ENCODE measurements around the gene CAMTA1. TPM values are rescaled to one million over a fixed set of nuclear protein-coding genes. Genes with fewer than 3 reads are reported as not detected.

Gene CAMTA1
- total and polyA plus RNA-seq, 9 of the 15 experiments (the other 6 are each of a cell fraction or from before 2014, with no cell fraction given), result 43.9 to 161 (median 65.9) TPM

DNA sequence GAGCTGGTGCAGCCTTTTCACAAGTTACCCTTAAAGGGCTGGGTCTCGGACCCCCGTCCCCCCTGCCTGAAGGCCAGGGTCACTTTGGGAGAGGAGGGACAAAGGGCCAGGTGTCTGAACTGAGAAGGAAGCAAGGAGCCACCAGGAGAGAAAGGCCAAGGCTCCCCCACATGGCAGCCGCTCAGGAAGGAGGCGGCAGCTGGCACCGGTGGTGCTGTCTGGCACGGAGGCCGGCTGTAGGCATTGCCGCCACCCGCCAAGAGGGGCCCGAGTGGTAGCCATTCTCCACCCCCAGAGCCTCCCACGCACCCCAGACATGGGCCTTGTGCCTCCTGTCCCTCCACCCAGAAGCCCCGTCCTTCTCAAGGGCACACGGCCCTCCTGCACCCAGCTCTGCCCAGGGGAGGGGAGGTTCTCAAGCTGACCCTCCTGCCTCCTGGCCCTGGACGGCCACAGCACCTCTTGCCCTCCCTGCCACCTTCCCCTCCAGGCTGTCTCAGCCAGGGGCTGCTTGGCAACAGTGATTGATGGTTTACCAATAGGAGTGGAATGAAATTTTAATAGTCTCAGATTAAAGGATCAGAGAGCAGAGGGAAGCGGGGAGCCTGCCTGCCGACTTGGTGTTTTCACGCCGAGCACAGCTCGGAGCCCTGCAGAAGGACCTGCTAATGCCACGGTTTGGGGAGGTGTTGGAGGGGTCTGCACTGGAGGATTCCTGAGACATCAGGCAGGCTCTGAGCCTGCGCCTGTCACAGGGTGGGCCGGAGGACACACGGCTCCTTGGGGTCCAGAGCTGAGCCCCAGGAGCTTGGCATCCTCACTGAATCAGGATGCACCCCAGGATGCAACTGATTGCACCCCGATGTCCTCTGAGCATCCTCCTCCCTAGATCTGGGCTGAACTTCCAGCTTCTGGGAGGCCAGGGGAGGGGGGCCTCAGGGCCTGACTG, 773.9 kb downstream of the CAMTA1 start (continued):
- no peak for TF ChIP-seq TSC22D4 (tag; IDR thresholded peaks at IDR 0.05)
- no peak for TF ChIP-seq NBN (IDR thresholded peaks at IDR 0.05; ENCODE audit: low read depth)
- TF ChIP-seq, protein P1, sequence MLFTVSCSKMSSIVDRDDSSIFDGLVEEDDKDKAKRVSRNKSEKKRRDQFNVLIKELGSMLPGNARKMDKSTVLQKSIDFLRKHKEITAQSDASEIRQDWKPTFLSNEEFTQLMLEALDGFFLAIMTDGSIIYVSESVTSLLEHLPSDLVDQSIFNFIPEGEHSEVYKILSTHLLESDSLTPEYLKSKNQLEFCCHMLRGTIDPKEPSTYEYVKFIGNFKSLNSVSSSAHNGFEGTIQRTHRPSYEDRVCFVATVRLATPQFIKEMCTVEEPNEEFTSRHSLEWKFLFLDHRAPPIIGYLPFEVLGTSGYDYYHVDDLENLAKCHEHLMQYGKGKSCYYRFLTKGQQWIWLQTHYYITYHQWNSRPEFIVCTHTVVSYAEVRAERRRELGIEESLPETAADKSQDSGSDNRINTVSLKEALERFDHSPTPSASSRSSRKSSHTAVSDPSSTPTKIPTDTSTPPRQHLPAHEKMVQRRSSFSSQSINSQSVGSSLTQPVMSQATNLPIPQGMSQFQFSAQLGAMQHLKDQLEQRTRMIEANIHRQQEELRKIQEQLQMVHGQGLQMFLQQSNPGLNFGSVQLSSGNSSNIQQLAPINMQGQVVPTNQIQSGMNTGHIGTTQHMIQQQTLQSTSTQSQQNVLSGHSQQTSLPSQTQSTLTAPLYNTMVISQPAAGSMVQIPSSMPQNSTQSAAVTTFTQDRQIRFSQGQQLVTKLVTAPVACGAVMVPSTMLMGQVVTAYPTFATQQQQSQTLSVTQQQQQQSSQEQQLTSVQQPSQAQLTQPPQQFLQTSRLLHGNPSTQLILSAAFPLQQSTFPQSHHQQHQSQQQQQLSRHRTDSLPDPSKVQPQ (CRISPR knock-in tag; IDR thresholded peaks at IDR 0.05; ENCODE audit: borderline replicate concordance), result no peak
- TF ChIP-seq ARID2 (IDR thresholded peaks at IDR 0.05), result no peak
- no peak for TF ChIP-seq SNIP1 (IDR thresholded peaks at IDR 0.05; ENCODE audit: low read depth)
- no peak for TF ChIP-seq TAF9B (IDR thresholded peaks at IDR 0.05; ENCODE audit: partially characterized antibody)

DNA sequence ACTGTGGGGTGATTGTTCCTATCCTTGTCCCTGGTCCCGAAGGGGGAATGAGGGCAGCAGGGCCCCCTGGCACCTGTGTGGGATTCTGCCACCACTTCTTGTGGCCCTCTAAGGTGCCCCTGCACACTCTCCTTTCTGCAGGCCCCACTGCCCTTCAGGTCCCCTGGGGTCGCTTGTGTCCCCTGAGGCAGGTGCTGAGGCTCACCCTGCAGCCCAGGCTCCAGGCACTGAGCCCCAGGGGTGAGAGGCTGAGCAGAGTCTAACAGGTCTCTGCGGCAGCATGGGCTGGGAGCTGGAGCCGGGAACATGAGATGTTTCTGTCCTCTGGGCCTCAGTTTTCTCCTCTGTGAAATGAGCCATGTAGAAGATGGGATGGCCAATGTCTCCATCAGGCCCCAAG, 774.9 kb downstream of the CAMTA1 start:
- FAIRE-seq (no peak), DNase-seq (ENCODE audit: extremely low read depth in 1 of 4, low spot score in 3 of 4) (no peak), ATAC-seq (no peak)
- Histone ChIP-seq H3K36me3 (ENCODE audit: control insufficient read depth, insufficient read depth, low read length) (no peaks in the 10 kb centered on the region), H3K9ac (ENCODE audit: insufficient read depth in 1 of 2, low read depth in 2 of 2, low read length in 2 of 2) (no peak overlapping the region), H3K79me2 (ENCODE audit: control insufficient read depth, insufficient read depth, low read length) (no peaks in the 10 kb centered on the region), H4K20me1 (replicated peaks; ENCODE audit: control insufficient read depth, insufficient read depth, low read length) (peaks cover 27% of the 10 kb centered on the region), H3K27ac (ENCODE audit: extremely low read depth, low read depth, low read length) (no peak overlapping the region), H3K27me3 (ENCODE audit: control insufficient read depth in 2 of 2, insufficient read depth in 2 of 2, low read length in 2 of 2) (peaks cover 42 to 99% of the 10 kb centered on the region in 2 experiments; a peak in 3 of 5 replicates), H3K4me3 (no peak overlapping the region), H2AFZ (ENCODE audit: low read depth, low read length) (no peak overlapping the region), H3K4me1 (replicated peaks in 1 of 2; ENCODE audit: control insufficient read depth in 2 of 2, insufficient read depth in 2 of 2, low read length in 2 of 2) (peaks cover 0 to 8% of the 10 kb centered on the region in 2 experiments; a peak in 1 of 5 replicates), H3K4me2 (ENCODE audit: insufficient read depth, low read length) (no peak overlapping the region), H3K9me1 (ENCODE audit: control insufficient read depth, insufficient read depth, low read length) (no peaks in the 10 kb centered on the region), H3K9me3 (replicated peaks; ENCODE audit: control insufficient read depth, insufficient read depth, low read depth, low read length) (no peaks in the 10 kb centered on the region)
- ChIA-PET POLR2A (no interaction called here), CTCF (ENCODE audit: low intra/inter-chr PET ratio) (no interaction called here)
- BruUV-seq (replicated peaks), result no TSS peak
- intact Hi-C loops (cut with micrococcal nuclease), result no loop called here
- WGBS (ENCODE audit: insufficient coverage, low coverage, missing lambda C conversion rate), result 0% methylated on average over 4 of the region's 4 CpGs
- in situ Hi-C loops (cut with MboI), result no loop called here
- no peak for TF ChIP-seq MECOM (CRISPR knock-in tag; IDR thresholded peaks at IDR 0.05)
- TF ChIP-seq ZFX (CRISPR knock-in tag; IDR thresholded peaks at IDR 0.05), result no peak
- no peak for TF ChIP-seq MTA3 (IDR thresholded peaks at IDR 0.05; ENCODE audit: borderline replicate concordance)
- TF ChIP-seq TEAD4 (IDR thresholded peaks at IDR 0.05; ENCODE audit: low read length), result no peak
- no peak for TF ChIP-seq TEAD4 (CRISPR knock-in tag; IDR thresholded peaks at IDR 0.05; ENCODE audit: borderline replicate concordance)
- no peak for TF ChIP-seq IRF2 (CRISPR knock-in tag; IDR thresholded peaks at IDR 0.05)
- TF ChIP-seq SP1 (CRISPR knock-in tag; IDR thresholded peaks at IDR 0.05), result no peak
- no peak for TF ChIP-seq CBX8 (IDR thresholded peaks at IDR 0.05; ENCODE audit: borderline replicate concordance, extremely low read depth, low read depth, low read length, poor library complexity, severe bottlenecking)
- TF ChIP-seq, protein P2, sequence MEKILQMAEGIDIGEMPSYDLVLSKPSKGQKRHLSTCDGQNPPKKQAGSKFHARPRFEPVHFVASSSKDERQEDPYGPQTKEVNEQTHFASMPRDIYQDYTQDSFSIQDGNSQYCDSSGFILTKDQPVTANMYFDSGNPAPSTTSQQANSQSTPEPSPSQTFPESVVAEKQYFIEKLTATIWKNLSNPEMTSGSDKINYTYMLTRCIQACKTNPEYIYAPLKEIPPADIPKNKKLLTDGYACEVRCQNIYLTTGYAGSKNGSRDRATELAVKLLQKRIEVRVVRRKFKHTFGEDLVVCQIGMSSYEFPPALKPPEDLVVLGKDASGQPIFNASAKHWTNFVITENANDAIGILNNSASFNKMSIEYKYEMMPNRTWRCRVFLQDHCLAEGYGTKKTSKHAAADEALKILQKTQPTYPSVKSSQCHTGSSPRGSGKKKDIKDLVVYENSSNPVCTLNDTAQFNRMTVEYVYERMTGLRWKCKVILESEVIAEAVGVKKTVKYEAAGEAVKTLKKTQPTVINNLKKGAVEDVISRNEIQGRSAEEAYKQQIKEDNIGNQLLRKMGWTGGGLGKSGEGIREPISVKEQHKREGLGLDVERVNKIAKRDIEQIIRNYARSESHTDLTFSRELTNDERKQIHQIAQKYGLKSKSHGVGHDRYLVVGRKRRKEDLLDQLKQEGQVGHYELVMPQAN (IDR thresholded peaks at IDR 0.05; ENCODE audit: borderline replicate concordance), result no peak
- TF ChIP-seq MEF2A (IDR thresholded peaks at IDR 0.05; ENCODE audit: control insufficient read depth, low read depth, low read length), result no peak
